K562 (cell line): ENCODE data around the gene WNT6. TPM values are rescaled to one million over a fixed set of nuclear protein-coding genes. Genes with fewer than 3 reads are reported as not detected.

Source experiments
- ELF4 ChIP-seq: fragments of 450-650 bp; formaldehyde crosslinking; IDR thresholded peaks from 2 replicates; pipeline ENCODE4 v1.4.0; 2022; ENCODE audit warnings: missing genetic modification characterization
- GATAD2A ChIP-seq: fragments of 450-650 bp; IDR thresholded peaks from 2 replicates; pipeline ENCODE4 v1.6.1; 2017
- JUND ChIP-seq, 2 experiments: IDR thresholded peaks; 2 replicates in 1 of 2; 3 replicates in 1 of 2; pipeline ENCODE4 v1.6.1; 2011; ENCODE audit warnings: borderline replicate concordance in 2 of 2, low read depth in 2 of 2, low read length in 2 of 2, improper control_type of control experiment in 1 of 2, missing biosample characterization in 1 of 2, missing genetic modification characterization in 1 of 2, missing genetic modification reagents in 1 of 2
- TFAP4 ChIP-seq: sonication (generic); formaldehyde crosslinking; IDR thresholded peaks from 2 replicates; pipeline ENCODE4 v1.8.0; 2022; ENCODE audit warnings: missing genetic modification reagents, mild to moderate bottlenecking, moderate library complexity, borderline replicate concordance
- ZBTB1 ChIP-seq: sonication (generic); formaldehyde crosslinking; IDR thresholded peaks from 2 replicates; pipeline ENCODE4 v1.8.1; 2023; ENCODE audit warnings: missing genetic modification reagents, low read depth, mild to moderate bottlenecking, borderline replicate concordance
- ZNF407 ChIP-seq: fragments of 450-650 bp; IDR thresholded peaks from 2 replicates; pipeline ENCODE4 v1.6.1; 2016; ENCODE audit warnings: low read depth
- ZNF766 ChIP-seq: fragments of 200-800 bp; sonication (Bioruptor generic); conservative IDR thresholded peaks from 2 replicates; pipeline ENCODE4 v1.6.1; 2016; ENCODE audit warnings: missing genetic modification characterization, missing compliant biosample characterization
- ZZZ3 ChIP-seq: fragments of 450-650 bp; IDR thresholded peaks from 2 replicates; pipeline ENCODE4 v1.6.1; 2016; ENCODE audit warnings: antibody characterized with exemption, mild to moderate bottlenecking, moderate library complexity
- polyA plus RNA-seq, 8 experiments: library from polyadenylated mRNA; depleted of rRNA in 4 of 8; stranded (reverse) in 5 of 8; unstranded in 3 of 8; fragments of >200 nt; fragmentation: Nextera tagmentation in 2 of 8; fragmentation: Illumina TruSeq in 1 of 8; extraction: Ambion mirVana in 2 of 8; extraction: Trizol in 1 of 8; gene quantifications; 2 replicates each; pipeline versions ENCODE4 v1.2.1 to v1.2.3, GENCODE V29; 2011 to 2014; ENCODE audit warnings: inconsistent platforms in 1 of 8, missing spikeins in 1 of 8
- total RNA-seq, 7 experiments: library from RNA; depleted of rRNA in 6 of 7; stranded (reverse); fragments of >200 nt in 6 of 7; fragmentation: Illumina TruSeq in 2 of 7; extraction: Trizol in 2 of 7; gene quantifications; 2 replicates each; pipeline versions ENCODE4 v1.2.1 to v1.2.3, GENCODE V29; 2011 to 2021; ENCODE audit warnings: low replicate concordance in 1 of 7

WNT6 gene
- total and polyA plus RNA-seq, 9 of the 15 experiments (the other 6 are each of a cell fraction or from before 2014, with no cell fraction given), result not detected

- TF ChIP-seq ZNF407 (no peak), ZNF766 (CRISPR knock-in tag) (no peak), ELF4 (no peak), ZBTB1 (CRISPR knock-in tag) (no peak), GATAD2A (no peak), JUND (IDR thresholded peaks at IDR 0.05; ENCODE audit: borderline replicate concordance, low read depth, low read length) (no peak), JUND (tag; IDR thresholded peaks at IDR 0.05; ENCODE audit: borderline replicate concordance, low read depth, low read length) (no peak), ZZZ3 (no peak), TFAP4 (no peak)
- TF ChIP-seq, all 486 proteins: peak for 0
These were observed 31.2 kb upstream of the WNT6 start (continued) for GRCh38 chr2:218828477-218828778.
